GM19372 (cell line): Measurements from ENCODE around the gene PLOD2.

Source experiments
- ATAC-seq: cut with Tn5 transposase; IDR thresholded peaks from one replicate; pipeline ENCODE4 v1.9.1; 2021; ENCODE audit warnings: mild to moderate bottlenecking, low read depth, moderate library complexity; ENCODE audit not compliant: unreplicated experiment

Gene PLOD2

DNA sequence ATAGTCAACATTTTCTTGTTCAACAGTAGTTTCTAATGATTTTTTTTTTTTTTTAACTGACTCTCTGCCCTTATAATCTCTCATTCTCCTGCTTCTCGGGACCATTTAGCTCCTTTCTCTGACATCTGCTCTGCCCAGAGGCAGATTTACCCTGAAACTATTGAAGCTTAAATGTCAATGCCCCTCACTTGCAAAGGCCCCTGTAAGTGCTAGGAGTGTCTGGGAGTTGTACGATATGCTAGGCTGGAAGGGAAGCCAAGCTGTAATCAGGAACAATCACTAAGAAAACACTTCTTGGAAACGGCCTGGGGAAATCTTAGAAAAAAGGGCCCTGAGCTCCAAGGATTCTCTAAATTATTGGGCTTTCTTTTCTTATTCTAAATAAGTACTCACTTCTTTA is 5.8 kb upstream of the PLOD2 start:
- no peak for ATAC-seq

GRCh38 chr3:146166415-146166821 is 5.4 kb upstream of the PLOD2 start:
- ATAC-seq = no peak

- ATAC-seq = no peak
Measured at GRCh38 chr3:146165877-146166276, 4.9 kb upstream of the PLOD2 start.

DNA sequence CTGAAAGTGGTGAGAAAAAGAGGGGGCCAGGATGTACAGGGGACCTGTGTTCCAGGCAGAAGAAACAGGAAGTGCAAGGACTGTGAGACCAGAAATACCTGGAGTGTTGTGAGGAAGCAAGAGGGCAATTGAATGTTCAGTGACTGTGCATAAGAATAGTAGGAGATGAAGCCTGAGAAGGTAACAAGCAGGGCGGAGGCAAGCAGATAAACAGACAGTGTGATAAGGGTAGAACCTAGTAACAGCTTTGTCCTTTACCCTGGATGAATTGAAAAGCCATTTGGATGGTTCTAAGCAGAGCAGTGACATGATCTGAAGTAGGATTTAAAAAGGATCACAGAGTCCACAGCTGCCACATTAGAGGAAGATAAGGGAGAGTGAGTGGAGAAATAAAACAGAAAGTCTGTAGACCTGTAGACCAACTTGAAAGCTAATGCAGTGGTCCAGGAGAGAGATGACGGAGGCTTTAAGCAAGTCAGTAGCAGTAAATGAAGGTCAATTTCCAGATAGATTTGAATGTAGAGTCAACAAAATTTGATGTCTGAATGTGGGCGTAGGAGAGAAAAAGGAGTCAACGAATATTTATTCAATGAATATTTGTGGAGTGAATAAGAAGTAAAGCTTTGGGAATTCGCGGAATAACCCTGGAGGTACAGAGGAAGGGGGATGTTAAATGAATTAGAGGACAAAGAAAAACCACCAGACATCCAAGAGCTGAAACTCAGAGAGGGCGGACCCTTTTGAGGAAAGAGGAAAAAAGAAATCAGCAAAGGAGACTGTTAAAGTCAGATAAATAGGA is 4.2 kb upstream of the PLOD2 start:
- ATAC-seq = no peak

DNA sequence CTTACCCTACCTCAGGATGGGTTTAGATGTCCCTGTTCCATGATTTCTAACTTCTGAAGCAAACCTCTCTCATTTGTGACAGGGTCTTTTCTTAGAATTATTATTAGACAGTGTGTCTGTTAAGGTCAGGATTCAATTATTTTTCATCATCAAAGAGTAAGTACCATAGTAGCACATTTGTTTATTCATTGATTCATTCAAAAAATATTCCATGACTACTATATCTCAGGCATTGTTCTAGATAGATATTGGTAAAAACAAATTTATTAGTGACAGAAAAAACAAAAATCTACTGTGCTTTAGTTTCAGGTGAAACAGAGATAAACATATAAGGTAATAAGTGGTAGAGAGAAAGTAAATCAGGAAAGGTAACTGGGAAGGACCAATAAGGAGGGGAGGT is 3.5 kb upstream of the PLOD2 start:
- no peak for ATAC-seq

DNA sequence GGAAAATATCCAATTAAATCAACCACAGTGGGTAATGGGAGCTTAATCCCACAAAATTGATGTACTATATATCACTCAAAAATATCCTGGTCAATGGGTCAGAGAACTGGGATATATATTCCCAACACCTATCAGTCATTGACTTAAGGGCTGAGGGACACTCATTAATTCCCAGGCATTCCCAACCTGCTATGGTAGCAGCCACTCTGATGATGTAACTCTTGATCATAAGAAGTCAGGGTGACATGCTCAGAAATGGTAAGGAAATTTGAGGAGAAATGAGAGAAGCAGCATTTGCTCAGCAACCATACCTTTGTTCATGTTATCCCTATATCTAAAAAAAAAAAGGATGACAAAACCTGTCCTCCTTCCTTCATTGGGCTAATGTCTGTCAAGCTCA is 3.1 kb upstream of the PLOD2 start:
- ATAC-seq = no peak

GRCh38 chr3:146163584-146163983 is 2.6 kb upstream of the PLOD2 start:
- no peak for ATAC-seq

- ATAC-seq = no peak
Measured at GRCh38 chr3:146162561-146162960, 1.6 kb upstream of the PLOD2 start.

- no peak for ATAC-seq
Measured at GRCh38 chr3:146161663-146162002, 649 bp upstream of the PLOD2 start.

DNA sequence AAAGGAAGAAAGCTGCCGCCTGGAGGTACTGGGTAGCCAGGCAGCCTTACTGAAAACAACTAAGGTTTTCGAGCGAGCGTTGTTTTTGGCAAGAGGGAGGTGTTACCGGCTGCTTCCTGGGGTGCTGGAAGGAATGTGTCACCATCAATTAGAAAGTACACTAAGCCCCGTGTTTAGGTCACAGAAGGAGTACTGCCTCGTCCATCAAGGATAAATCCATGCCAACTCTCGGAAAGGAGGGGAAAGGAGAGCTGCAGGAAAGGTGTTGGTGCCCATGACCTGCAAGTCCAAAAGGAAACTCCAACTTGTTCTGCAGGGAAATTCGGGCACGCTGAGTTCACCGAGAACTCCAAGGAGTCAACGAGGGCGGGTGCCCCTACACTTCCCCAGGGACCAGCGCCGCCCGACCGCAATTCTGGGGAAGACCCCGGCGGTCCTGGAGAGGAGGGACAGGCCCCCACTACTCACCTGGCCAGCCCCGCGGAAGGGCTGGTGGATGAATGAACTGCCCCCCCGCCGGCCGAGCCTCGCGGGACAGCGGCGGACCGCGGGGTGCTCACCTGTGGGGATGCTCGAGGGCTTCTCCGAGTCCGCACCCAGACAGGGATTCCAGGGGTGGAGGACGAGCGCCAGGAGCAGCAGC is 542 bp downstream of the PLOD2 start:
- ATAC-seq = no peak

GRCh38 chr3:146159616-146160320 is 1.2 kb downstream of the PLOD2 start:
- no peak for ATAC-seq

DNA sequence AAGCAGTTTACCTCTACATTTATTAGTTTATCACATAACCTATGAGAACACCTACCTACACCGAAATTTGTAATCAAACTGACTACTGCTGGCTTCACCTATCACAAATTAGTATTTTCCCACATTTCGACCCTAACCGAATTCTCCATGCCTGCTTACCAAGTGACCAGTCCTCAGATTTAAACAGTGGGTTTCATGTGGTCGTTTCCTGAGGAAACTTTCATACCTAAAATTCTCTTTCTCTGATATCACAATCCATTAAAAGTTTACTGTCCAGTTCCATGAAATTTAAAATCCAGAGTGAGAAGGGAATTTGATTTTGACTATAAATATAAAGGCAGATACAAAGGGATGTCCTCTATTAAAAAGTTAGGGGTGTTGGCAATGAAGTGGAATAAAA is 1.9 kb downstream of the PLOD2 start:
- ATAC-seq = no peak

DNA sequence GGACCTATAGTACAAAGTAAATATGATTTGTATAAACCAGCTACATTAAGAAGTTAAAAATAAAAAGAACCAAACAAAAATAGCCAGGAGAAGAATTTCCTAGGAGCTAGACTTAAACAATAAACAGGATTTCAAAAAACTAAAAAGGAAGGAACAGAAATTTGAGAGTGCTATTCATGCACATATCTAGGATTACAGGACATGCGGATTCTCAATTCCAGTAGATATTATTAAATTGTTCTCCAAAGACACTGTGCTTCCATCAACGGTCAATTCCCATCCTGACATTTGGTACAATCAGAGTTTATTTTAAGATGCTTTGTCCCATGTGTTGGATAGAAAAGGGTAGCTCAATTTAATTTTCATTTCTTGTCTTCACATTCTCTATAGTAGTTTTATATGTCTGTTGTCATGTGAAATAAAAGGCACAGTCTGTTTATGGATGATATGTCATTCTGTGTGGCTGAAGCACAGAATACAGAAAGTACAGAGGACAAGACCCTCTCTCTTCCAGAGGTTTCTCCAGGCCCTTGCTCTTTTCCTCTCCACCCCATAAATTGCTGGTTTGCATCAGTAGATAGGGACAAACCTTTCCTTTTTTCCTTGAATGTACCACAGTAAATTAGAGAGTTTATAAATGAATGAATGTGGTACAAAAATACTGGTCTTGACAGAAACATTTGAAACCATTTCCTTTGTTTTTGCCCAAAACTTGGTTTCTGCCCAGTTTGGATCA is 3.5 kb downstream of the PLOD2 start:
- no peak for ATAC-seq

- no peak for ATAC-seq
Measured at GRCh38 chr3:146156666-146157314, 4.2 kb downstream of the PLOD2 start.

- ATAC-seq = no peak
Measured at GRCh38 chr3:146156095-146156494, 4.9 kb downstream of the PLOD2 start.

- ATAC-seq = no peak
Measured at GRCh38 chr3:146154995-146155394, 6.0 kb downstream of the PLOD2 start.

DNA sequence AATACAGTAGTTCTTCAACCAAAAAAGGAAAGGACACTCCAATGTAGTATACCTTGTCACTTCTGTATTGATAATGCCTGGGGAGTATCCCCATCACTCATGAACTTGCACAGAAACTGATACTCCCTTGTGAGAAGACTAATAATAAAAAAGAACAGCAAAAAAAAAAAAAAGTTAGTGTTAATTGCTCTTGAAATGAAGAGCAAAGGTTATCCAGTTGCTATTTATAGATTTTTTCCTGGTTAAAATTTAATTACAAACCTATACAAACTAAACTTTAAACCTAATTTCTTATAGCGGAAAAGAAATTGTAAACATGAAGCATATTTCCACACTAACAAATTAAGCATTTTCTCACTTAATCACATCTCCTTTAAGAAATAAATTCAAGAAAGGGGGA is 6.7 kb downstream of the PLOD2 start:
- ATAC-seq = no peak

GRCh38 chr3:146153429-146153828 is 7.6 kb downstream of the PLOD2 start:
- no peak for ATAC-seq

- no peak for ATAC-seq
Measured at GRCh38 chr3:146152834-146153233, 8.2 kb downstream of the PLOD2 start.

DNA sequence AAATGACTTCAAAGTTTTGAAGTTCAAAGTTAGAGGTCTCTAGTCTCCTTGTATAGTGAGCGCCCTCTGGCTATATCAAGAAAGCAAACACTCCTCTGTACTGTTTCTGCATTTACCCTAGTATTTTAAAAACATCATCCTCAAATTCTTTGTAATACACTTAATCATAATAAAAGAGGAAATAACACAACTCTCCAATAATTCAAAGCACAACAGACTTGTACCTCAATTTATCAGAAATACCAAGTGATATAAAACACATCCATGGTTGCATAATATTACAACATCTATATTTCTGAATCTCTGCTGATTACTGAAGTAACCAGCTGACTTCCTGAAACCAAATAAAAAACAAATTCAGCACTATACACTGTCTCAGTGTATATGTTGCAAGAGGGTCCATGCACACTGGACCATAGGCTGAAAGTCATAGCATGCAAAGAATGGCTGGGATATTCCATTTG is 12.5 kb downstream of the PLOD2 start:
- no peak for ATAC-seq
